ENCODE measurements around the gene SASS6. TPM values are rescaled to one million over a fixed set of nuclear protein-coding genes. Genes with fewer than 3 reads are reported as not detected.

Gene SASS6
- total RNA-seq, 2 experiments from 2014 or later = 12.1 to 18.7 TPM

- H3K4me1 ChIP-seq (ENCODE audit: insufficient read depth, low read length, poor library complexity, severe bottlenecking) = no peaks in the 10 kb centered on the region
- intact Hi-C loops (cut with micrococcal nuclease; ENCODE audit: unreplicated experiment) = no loop called here
- CTCF ChIA-PET (ENCODE audit: unreplicated experiment) = no interaction called here
- no peaks in the 10 kb centered on the region for H3K79me2 ChIP-seq (ENCODE audit: insufficient read depth, low read depth, low read length)
- H3K9me2 ChIP-seq (ENCODE audit: insufficient read depth, low read length) = no peaks in the 10 kb centered on the region
- no peak for TF ChIP-seq EZH2phosphoT487 (IDR thresholded peaks at IDR 0.05; ENCODE audit: borderline replicate concordance, low read depth, low read length)
- TF ChIP-seq, protein P1, sequence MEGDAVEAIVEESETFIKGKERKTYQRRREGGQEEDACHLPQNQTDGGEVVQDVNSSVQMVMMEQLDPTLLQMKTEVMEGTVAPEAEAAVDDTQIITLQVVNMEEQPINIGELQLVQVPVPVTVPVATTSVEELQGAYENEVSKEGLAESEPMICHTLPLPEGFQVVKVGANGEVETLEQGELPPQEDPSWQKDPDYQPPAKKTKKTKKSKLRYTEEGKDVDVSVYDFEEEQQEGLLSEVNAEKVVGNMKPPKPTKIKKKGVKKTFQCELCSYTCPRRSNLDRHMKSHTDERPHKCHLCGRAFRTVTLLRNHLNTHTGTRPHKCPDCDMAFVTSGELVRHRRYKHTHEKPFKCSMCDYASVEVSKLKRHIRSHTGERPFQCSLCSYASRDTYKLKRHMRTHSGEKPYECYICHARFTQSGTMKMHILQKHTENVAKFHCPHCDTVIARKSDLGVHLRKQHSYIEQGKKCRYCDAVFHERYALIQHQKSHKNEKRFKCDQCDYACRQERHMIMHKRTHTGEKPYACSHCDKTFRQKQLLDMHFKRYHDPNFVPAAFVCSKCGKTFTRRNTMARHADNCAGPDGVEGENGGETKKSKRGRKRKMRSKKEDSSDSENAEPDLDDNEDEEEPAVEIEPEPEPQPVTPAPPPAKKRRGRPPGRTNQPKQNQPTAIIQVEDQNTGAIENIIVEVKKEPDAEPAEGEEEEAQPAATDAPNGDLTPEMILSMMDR (conservative IDR thresholded peaks at IDR 0.05; ENCODE audit: low read length) = no peak
- H3K27ac ChIP-seq (ENCODE audit: low read depth, low read length, poor library complexity, severe bottlenecking) = no peak overlapping the region
- no peak overlapping the region for H3K4me3 ChIP-seq (ENCODE audit: low read depth, low read length, poor library complexity, severe bottlenecking)
- no TSS peak for BruUV-seq (replicated peaks)
- H4K20me1 ChIP-seq (ENCODE audit: insufficient read depth, low read length) = no peaks in the 10 kb centered on the region
- no peak for DNase-seq (ENCODE audit: low spot score)
- H3K9me3 ChIP-seq (ENCODE audit: low read length) = no peaks in the 10 kb centered on the region
- no peak overlapping the region for H2AFZ ChIP-seq (ENCODE audit: low read length)
- POLR2A ChIA-PET = interaction anchor here (0.7 to 1.6 kb wide), 6 partner anchors 10 to 32 kb away, joined by 3 to 6 read pairs (median 6); no protein-coding TSS in a partner anchor
- H3K4me2 ChIP-seq (ENCODE audit: low read length) = no peak overlapping the region
- H3K36me3 ChIP-seq (ENCODE audit: insufficient read depth, low read length) = peaks cover 96% of the 10 kb centered on the region
These were observed 57.0 kb downstream of the SASS6 start for GRCh38 chr1:100075773-100076172.

DNA sequence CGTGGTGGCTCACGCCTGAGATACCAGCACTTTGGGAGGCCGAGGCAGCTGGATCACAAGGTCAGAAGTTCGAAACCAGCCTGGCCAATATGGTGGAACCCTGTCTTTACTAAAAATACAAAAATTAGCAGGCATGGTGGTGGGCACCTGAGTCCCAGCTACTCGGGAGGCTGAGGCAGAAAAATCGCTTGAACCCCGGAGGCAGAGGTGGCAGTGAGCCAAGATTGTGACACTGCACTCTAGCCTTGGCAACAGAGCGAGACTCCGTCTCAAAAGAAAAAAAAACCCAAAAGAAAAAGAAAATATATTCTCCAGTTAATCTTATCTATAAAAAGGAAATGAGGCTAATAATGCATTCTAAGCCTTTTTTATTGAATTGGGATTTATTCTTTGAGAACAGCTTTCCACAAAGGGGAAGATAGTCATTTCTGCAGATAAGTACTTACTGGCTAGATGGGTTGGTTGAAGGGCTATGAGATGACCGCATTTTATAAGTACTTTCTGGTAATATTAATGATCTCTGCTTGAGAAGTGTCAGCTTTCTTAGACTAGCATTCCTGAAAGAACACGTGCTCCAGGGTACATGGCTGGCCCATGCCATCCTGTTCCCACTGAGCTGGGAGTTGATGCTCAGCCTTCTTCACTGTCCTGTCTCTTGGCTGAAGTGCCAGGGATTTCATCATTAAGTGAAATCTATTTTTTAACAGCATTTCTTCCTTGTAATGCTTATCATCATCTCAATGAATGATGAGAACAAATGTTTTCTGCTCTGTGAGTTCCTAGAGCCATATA lies 57.9 kb downstream of the SASS6 start:
- Histone ChIP-seq H3K4me3 (ENCODE audit: low read depth, low read length, poor library complexity, severe bottlenecking) (no peak overlapping the region), H2AFZ (ENCODE audit: low read length) (no peak overlapping the region), H3K4me1 (ENCODE audit: insufficient read depth, low read length, poor library complexity, severe bottlenecking) (no peaks in the 10 kb centered on the region), H3K9me3 (ENCODE audit: low read length) (no peaks in the 10 kb centered on the region), H3K27ac (ENCODE audit: low read depth, low read length, poor library complexity, severe bottlenecking) (no peak overlapping the region), H4K20me1 (ENCODE audit: insufficient read depth, low read length) (no peaks in the 10 kb centered on the region), H3K9me2 (ENCODE audit: insufficient read depth, low read length) (no peaks in the 10 kb centered on the region), H3K4me2 (ENCODE audit: low read length) (no peak overlapping the region), H3K79me2 (ENCODE audit: insufficient read depth, low read depth, low read length) (no peaks in the 10 kb centered on the region), H3K36me3 (ENCODE audit: insufficient read depth, low read length) (peaks cover 96% of the 10 kb centered on the region)
- TF ChIP-seq, protein P1 (conservative IDR thresholded peaks at IDR 0.05; ENCODE audit: low read length) = no peak
- no peak for TF ChIP-seq EZH2phosphoT487 (IDR thresholded peaks at IDR 0.05; ENCODE audit: borderline replicate concordance, low read depth, low read length)
- ChIA-PET CTCF (ENCODE audit: unreplicated experiment) (no interaction called here), POLR2A (interaction anchor here (0.7 to 1.6 kb wide), 5 partner anchors 8 to 394 kb away, joined by 3 to 6 read pairs (median 3); no protein-coding TSS in a partner anchor)
- BruUV-seq (replicated peaks) = no TSS peak
- DNase-seq (ENCODE audit: low spot score) = no peak
- intact Hi-C loops (cut with micrococcal nuclease; ENCODE audit: unreplicated experiment) = no loop called here

DNA sequence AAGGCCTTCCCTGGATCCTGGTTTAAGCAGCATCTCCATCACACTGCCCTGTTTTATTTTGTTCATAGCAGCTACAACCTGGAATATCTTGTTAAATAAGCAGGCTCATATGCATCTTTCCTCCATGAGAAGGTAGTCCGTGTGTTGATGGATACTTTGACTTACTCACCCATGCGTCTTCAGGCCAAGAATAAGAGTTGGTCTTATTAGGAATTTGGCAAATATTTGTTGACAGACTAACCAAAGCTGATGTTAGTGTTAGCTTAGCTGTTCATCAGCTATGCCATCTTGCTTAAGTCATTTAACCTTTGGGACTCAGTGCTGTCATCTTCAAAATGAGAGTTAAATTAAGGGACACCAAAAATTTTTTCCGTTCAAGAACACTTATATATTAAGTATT lies 59.2 kb downstream of the SASS6 start:
- Histone ChIP-seq H3K4me2 (ENCODE audit: low read length) (no peak overlapping the region), H3K9me3 (ENCODE audit: low read length) (no peaks in the 10 kb centered on the region), H3K79me2 (ENCODE audit: insufficient read depth, low read depth, low read length) (no peaks in the 10 kb centered on the region), H2AFZ (ENCODE audit: low read length) (no peak overlapping the region), H3K27ac (ENCODE audit: low read depth, low read length, poor library complexity, severe bottlenecking) (no peak overlapping the region), H3K36me3 (ENCODE audit: insufficient read depth, low read length) (peaks cover 98% of the 10 kb centered on the region), H3K4me1 (ENCODE audit: insufficient read depth, low read length, poor library complexity, severe bottlenecking) (no peaks in the 10 kb centered on the region), H3K4me3 (ENCODE audit: low read depth, low read length, poor library complexity, severe bottlenecking) (no peak overlapping the region), H3K9me2 (ENCODE audit: insufficient read depth, low read length) (no peaks in the 10 kb centered on the region), H4K20me1 (ENCODE audit: insufficient read depth, low read length) (no peaks in the 10 kb centered on the region)
- POLR2A ChIA-PET = interaction anchor here (0.6 to 1.0 kb wide), 2 partner anchors 12 to 17 kb away, joined by 3 read pairs; no protein-coding TSS in a partner anchor
- BruUV-seq (replicated peaks) = no TSS peak
- CTCF ChIA-PET (ENCODE audit: unreplicated experiment) = no interaction called here
- TF ChIP-seq, protein P1 (conservative IDR thresholded peaks at IDR 0.05; ENCODE audit: low read length) = no peak
- no peak for TF ChIP-seq EZH2phosphoT487 (IDR thresholded peaks at IDR 0.05; ENCODE audit: borderline replicate concordance, low read depth, low read length)
- intact Hi-C loops (cut with micrococcal nuclease; ENCODE audit: unreplicated experiment) = no loop called here
- DNase-seq (ENCODE audit: low spot score) = no peak
